Upper lobe of left lung (tissue), 4 donors: ENCODE data around the gene GNPTAB.

Experiments
- CTCF ChIP-seq, 6 experiments: fragments of 450-650 bp in 4 of 6; fragments of 200-600 bp in 2 of 6; sonication (generic) in 2 of 6; IDR thresholded peaks; one replicate each; pipeline ENCODE4 v1.5.1; 2016 to 2019; ENCODE audit warnings: antibody characterized with exemption in 6 of 6
- POLR2A ChIP-seq, 4 donors: fragments of 450-650 bp; IDR thresholded peaks; one replicate each; pipeline ENCODE4 v1.5.1; 2016 to 2017; ENCODE audit warnings: antibody characterized with exemption in 4 of 4, mild to moderate bottlenecking in 2 of 4

GRCh38 chr12:101870925-101871324, 40.2 kb upstream of the GNPTAB start:
- TF ChIP-seq CTCF (IDR thresholded peaks at IDR 0.05) (no peak), POLR2A (IDR thresholded peaks at IDR 0.05) (no peak)
